Measurements from ENCODE around the gene ADCY2. TPM values are rescaled to one million over a fixed set of nuclear protein-coding genes. Genes with fewer than 3 reads are reported as not detected.

ADCY2 gene
- total and polyA plus RNA-seq, 9 of the 15 experiments (the other 6 are each of a cell fraction or from before 2014, with no cell fraction given): 0.01 to 0.15 (median 0.03) TPM; not detected in 5

- TF ChIP-seq CTCFL (IDR thresholded peaks at IDR 0.05; ENCODE audit: borderline replicate concordance, insufficient read depth, low read depth, low read length, poor library complexity, severe bottlenecking): no peak
Measured at GRCh38 chr5:7518947-7519560, 123.1 kb downstream of the ADCY2 start (continued).

GRCh38 chr5:7519564-7519963 lies 123.6 kb downstream of the ADCY2 start:
- no peak for FAIRE-seq
- ATAC-seq: no peak
- intact Hi-C loops (cut with micrococcal nuclease) (no loop called here), in situ Hi-C loops (cut with MboI) (no loop called here)
- Histone ChIP-seq H3K4me1 (replicated peaks in 1 of 2; ENCODE audit: control insufficient read depth in 2 of 2, insufficient read depth in 2 of 2, low read length in 2 of 2) (no peaks in the 10 kb centered on the region), H4K20me1 (replicated peaks; ENCODE audit: control insufficient read depth, insufficient read depth, low read length) (no peaks in the 10 kb centered on the region), H3K4me3 (no peak overlapping the region), H3K27ac (ENCODE audit: extremely low read depth, low read depth, low read length) (no peak overlapping the region), H3K4me2 (ENCODE audit: insufficient read depth, low read length) (no peak overlapping the region), H3K9ac (ENCODE audit: insufficient read depth in 1 of 2, low read depth in 2 of 2, low read length in 2 of 2) (no peak overlapping the region), H3K9me3 (replicated peaks; ENCODE audit: control insufficient read depth, insufficient read depth, low read depth, low read length) (no peaks in the 10 kb centered on the region), H3K9me1 (ENCODE audit: control insufficient read depth, insufficient read depth, low read length) (no peaks in the 10 kb centered on the region), H2AFZ (ENCODE audit: low read depth, low read length) (no peak overlapping the region), H3K79me2 (ENCODE audit: control insufficient read depth, insufficient read depth, low read length) (no peaks in the 10 kb centered on the region), H3K27me3 (ENCODE audit: control insufficient read depth in 2 of 2, insufficient read depth in 2 of 2, low read length in 2 of 2) (no peaks in the 10 kb centered on the region), H3K36me3 (ENCODE audit: control insufficient read depth, insufficient read depth, low read length) (no peaks in the 10 kb centered on the region)
- DNase-seq (ENCODE audit: extremely low read depth in 1 of 4, low spot score in 3 of 4): no peak
- ChIA-PET POLR2A (interaction anchor here (1.5 kb wide), 1 partner anchor 12 kb away, joined by 3 read pairs; no protein-coding TSS in a partner anchor), CTCF (ENCODE audit: low intra/inter-chr PET ratio) (no interaction called here)
- BruUV-seq (replicated peaks): no TSS peak
- 1% methylated on average over 5 of the region's 5 CpGs for WGBS (ENCODE audit: insufficient coverage, low coverage, missing lambda C conversion rate)
- TF ChIP-seq SMARCA4 (IDR thresholded peaks at IDR 0.05): no peak
- no peak for TF ChIP-seq FOXJ2 (tag; IDR thresholded peaks at IDR 0.05)
- TF ChIP-seq HDAC8 (tag; IDR thresholded peaks at IDR 0.05): no peak
- no peak for TF ChIP-seq FOXK1 (CRISPR knock-in tag; IDR thresholded peaks at IDR 0.05; ENCODE audit: borderline replicate concordance)
- TF ChIP-seq AFF1 (IDR thresholded peaks at IDR 0.05; ENCODE audit: low read depth in 1 of 2, partially characterized antibody in 2 of 2): no peak
- TF ChIP-seq RBM34 (IDR thresholded peaks at IDR 0.05; ENCODE audit: borderline replicate concordance, insufficient read depth, low read length): no peak
- TF ChIP-seq ZBTB1 (CRISPR knock-in tag; IDR thresholded peaks at IDR 0.05; ENCODE audit: borderline replicate concordance, low read depth): no peak
- TF ChIP-seq KDM4B (IDR thresholded peaks at IDR 0.05; ENCODE audit: borderline replicate concordance in 2 of 2, low read depth in 1 of 2): no peak
- TF ChIP-seq NFE2L1 (tag; IDR thresholded peaks at IDR 0.05; ENCODE audit: borderline replicate concordance, low read depth): no peak
- no peak for TF ChIP-seq TEAD4 (IDR thresholded peaks at IDR 0.05; ENCODE audit: low read length)
- no peak for TF ChIP-seq TEAD4 (CRISPR knock-in tag; IDR thresholded peaks at IDR 0.05; ENCODE audit: borderline replicate concordance)
- no peak for TF ChIP-seq CREB1 (IDR thresholded peaks at IDR 0.05)
- TF ChIP-seq CREB1 (CRISPR knock-in tag; IDR thresholded peaks at IDR 0.05): no peak

All from K562 (cell line).